HG03521 (cell line): ENCODE data around the gene BCL11A.

ENCODE experiments used
- ATAC-seq: cut with Tn5 transposase; IDR thresholded peaks from one replicate; pipeline ENCODE4 v1.9.1; 2021; ENCODE audit warnings: mild to moderate bottlenecking, moderate library complexity; ENCODE audit not compliant: unreplicated experiment

The BCL11A gene

DNA sequence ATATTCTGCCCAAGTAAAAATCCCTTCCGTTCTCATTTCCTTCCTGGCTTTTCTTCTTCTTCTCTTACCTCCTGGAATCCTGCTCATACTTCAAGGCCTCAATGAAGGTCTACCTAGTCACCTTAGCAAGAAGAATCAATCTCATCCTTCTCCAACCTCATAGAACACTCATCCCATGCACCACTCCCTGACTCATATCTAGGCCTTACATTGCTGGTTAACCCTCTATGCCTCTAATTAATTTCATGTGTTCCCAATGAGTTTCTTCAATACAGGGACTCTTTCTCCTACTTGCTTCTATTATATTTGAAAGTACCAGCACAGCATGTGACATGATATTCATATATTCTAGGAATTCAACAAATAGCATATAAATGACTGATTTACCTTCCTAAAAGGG lies 63.0 kb downstream of the BCL11A start:
- ATAC-seq: no peak

DNA sequence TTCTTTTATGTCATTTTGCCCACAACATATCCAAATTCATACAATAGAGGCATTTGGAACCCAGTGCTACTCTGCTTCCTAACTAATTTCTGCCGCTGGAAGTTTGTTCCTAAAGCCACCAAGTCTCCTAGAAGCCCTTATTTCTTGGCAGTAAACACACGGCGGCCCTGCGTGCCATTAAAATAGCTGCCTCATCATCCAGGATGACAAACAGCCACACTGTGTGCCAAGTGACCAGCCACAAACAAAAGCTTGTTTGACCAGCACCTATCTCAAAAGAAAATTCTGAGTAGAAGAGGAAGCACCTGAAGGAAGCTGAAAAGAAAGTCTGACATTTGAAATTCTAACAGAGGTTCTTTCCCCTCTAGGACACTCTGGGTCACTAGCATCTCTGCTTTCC lies 64.2 kb downstream of the BCL11A start:
- ATAC-seq: no peak

DNA sequence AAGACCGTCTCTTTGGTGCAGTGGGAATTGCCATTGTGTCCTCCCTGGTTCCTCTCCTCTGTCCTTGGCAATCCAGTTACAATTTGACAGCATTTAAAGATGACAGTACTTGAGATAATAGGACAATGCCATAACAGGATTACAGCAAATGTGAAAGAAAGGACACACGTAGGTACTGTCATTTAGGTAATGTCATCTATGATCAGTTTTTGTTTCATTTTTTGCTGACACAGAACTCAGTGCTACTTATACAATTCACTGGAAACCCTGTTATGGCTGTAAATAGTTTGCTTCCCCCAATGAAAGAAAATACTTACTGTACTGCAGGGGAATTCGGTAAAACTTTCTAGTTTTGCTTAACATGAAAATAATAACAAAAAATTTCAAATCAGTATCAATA lies 65.2 kb downstream of the BCL11A start:
- no peak for ATAC-seq

DNA sequence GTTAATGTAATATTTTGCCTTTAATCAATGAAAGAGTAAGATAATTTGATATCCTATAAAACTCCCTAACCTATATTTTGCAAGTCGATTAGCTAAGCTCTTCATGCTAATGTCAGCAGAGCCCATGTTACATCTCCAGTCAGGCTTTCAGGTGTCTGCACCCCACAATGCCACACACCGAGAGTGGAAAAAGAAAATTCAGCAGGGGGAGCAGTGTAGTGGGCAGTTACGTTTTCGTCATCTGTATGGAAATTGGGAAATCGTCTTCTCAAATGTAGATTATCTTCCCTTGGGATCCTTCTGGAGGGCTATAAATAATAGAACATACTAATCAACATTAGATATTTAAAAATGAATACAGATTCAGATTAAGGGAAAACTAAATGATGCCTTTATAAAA lies 66.3 kb downstream of the BCL11A start:
- ATAC-seq: no peak

DNA sequence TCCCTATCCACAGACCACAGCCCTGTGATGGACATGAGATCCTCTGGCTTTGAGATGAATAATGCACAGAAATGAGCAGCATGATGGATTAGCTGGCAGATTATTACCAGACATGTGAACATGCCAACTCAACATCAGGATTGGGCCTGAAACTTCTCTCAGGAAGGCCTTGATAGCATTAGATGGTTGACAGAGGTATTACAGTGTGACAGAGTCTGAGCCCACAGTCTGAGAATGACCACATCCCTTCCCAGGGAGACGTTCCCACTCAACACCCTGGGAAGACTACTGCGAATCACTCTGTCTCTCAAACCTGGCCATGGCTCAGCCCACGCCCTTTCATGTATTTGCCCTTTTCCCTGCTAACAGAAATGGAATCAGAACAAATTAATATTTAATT lies 66.9 kb downstream of the BCL11A start:
- ATAC-seq: no peak

DNA sequence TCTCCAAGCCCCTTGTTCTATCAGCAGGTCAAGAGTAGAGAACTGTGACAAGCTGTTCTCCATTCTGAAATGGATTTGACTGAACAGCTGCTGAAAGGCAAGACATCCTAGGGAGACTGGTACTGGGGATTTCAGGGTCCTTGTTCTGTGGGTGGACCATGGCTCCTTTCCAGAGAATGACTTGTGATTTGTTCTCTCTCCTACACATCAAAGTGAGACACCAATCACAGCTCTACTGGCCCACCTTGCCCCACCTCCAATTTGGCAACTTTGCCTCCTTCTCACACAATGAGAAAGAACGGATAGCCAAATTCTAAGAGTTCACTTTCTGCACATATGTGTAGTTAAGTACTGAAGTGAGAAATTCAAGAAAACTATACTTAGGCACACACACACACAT lies 67.4 kb downstream of the BCL11A start:
- no peak for ATAC-seq

DNA sequence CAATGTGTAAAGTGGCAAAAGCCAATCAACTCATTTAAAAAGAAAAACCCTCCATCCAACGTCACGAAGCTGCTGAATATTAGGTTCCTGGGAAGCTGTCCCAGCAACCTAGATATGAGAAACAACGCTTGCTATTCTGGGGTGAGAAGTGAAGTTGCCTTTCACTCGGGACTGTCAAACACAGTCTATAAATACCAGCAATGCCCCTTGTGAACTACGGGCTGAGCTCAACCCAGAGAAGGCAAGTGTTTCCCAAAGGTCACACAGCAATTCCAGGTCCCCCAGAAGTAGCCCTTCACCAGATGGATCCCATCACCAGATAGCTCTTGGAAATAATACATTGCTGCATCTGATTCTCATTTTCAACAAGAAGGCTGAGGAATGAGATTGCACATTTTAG lies 67.9 kb downstream of the BCL11A start:
- ATAC-seq: no peak

DNA sequence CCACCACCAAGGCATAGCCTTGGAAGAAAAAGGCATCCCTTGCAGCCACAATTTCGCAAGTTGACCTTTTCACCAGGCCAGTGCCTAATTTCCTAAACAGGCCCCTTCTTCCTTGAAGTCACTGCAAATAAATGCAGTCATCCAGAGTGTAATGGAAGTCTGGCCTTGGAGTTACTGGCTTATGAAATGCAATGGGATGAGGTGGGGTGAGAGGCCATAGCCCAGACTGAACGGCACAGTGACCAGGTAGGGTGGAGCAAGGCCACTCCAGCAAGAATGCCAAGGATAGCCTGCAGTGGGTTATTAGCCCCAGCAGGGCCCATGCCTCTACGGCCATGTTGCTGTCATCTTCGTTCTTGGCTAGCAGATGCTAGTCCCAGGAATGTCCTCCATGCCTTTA lies 68.4 kb downstream of the BCL11A start:
- no peak for ATAC-seq

DNA sequence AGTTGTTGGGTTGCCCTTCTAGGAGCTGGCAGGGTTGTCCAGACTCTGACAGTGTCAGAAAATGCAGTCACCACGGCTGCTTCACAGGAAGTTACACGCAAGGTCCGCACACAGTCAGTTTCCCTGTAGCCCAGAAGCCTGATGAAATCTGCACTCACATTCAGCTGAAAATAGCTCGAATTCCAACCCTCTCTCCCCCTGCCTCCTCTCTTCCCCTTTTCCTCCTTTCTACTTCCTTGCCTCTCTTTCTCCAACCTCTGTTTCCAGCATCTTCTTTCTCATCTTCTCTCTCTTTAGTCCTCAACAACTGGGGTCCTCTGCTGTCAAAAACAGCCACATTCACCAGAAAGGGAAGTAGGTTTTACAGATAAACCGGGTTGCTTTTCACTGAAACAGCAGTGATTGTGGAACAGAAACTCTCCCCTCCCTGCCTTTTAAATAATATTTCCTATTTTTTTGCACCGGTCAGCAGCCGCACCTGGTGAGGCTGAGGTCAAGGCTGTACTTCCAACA lies 69.3 kb downstream of the BCL11A start:
- ATAC-seq: no peak

DNA sequence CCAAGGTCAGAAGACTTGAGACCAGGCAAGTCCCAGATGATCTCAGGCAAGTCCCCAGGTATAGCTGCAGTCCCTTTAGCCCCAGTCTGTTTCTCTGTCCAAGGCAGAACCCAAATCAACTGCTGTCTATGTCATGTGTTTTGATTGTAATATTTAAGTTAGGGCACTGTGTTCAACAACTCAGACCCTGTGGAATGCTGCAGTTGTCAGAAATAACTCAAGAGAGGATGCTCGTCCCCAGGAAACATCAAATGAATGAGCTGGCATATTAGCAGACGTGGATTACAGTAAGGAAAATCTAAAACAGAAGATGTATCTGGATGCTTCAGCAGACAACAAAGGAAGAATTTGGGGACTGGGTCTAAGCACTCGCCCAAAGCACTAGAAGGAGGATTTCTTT lies 70.1 kb downstream of the BCL11A start:
- no peak for ATAC-seq

DNA sequence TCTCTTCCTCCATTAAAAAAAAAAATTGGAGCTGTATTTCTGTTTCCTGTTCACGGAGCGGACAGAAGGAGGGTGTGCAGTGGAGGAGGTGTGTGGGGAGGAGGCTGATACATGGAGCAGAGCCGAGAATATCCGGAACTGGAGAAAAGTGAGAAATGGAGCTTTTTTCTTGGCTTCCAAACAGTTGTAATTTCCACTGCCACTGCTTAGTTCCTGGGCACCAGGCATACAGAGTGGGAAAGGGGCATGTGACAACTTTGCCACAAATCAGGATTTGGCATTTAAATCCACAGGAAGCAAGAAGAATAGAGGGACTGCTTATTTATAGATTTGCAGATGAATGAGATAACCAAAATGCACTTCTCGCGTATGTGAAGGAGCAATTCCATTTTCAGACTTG lies 71.2 kb downstream of the BCL11A start:
- no peak for ATAC-seq

DNA sequence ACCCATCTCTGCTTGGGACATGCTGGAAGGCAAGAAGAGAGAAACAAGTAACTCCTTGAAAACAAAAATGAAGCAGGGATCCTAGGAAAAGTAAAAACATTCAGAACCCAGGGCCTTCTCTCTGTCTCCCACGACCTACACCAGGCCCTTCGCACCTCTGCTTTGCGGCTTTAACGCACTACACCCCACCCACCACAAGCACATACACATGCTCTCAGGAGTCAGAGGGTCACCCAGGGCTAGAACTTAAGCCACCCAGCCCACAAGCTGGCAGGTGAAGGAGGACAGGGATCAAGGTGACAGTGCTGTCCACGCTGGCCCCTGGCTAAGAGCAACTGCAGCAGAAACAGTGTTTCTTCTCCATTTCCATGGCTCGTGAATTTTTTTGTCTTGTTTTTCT lies 72.2 kb downstream of the BCL11A start:
- no peak for ATAC-seq

DNA sequence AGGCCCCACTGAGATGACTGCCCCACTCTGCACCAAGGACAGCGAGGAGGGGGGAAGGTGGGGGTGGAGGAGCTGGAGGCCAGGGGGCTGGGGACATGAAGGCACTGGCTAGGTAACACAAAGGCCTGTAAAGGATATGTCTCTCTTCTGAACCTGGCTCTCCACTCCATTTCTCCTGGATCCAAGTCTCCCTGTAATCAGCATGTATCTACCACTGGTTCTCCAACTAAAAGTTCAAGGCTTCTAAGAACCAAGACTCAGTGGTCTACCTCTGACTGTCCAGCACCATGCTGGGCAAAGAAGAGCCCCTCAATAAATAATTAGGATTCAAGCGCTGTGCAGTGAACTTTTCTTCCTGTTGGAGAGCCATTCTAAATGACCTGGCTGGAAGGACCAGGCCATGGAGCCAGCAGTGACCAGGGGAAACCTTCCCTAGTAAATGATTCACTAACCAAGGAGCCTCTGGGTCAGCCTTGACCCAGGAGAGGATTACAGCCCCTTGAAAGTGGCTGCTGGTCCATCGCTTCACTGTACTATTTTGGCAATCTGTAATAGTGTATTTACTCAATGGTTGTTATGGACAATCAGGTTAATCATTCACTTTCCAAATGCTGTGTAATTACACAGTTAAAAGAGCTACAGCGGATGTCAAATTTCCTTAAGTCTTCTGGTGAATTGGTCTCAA lies 73.2 kb downstream of the BCL11A start:
- no peak for ATAC-seq

DNA sequence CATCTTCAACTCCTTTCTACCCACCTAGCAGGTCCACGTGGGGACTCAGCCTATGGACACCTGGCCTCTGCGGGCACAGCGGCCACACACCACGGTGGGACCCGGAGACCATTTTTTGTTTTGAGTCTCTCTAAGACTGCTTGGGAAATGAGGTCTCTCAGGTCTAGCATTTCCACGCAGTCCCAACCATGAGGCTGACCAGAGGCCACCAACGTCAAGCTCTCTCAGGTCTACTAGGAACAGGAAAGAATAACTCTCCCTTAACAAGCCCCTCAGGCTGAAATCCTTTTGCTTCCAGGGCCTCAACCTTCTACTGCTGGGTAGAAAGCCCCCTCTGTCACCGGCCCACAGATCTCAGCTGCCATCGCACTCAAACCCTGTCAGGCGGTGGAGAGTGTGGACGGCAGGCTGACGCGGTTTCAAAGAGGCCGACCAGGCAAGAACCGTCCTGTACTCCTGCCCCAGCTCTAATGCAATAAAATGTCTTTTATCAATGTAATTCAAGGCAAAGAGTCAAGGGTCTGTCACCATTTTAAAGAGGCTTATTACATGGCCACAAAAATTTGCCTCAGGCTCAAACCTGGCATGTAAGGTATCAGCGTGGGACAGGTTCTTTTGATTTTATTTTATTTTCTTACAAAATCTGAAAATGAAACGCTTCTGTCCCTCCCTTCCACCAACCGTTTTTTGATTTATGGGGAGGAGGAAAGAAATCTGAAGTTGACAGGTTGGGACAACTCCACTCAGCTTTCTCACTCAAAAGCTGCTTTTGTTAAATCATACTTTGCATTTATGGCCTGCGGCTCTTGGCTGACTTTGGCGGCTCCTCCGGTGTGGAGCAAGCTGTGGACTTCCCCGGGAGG lies 74.0 kb downstream of the BCL11A start:
- ATAC-seq: no peak

DNA sequence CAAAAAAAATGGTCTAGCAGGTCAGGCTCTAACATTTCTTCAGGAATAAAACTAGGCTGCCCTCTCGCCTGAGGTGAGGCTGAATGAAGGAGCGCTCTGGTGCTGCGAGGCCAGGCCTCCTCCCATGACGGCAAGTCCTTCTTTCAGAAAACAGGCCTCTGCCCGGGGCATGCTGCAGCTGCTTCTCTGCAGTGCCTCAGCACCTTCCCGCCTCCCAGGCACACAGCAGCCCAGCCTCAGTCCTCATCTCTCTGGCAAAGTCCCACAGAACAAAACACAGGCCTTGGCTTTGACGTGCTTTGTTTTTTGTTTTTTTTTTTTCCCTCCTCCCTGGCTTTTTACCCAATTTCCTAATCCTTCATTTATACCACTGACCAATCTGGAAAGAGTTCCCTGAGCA lies 74.8 kb downstream of the BCL11A start:
- ATAC-seq: no peak

DNA sequence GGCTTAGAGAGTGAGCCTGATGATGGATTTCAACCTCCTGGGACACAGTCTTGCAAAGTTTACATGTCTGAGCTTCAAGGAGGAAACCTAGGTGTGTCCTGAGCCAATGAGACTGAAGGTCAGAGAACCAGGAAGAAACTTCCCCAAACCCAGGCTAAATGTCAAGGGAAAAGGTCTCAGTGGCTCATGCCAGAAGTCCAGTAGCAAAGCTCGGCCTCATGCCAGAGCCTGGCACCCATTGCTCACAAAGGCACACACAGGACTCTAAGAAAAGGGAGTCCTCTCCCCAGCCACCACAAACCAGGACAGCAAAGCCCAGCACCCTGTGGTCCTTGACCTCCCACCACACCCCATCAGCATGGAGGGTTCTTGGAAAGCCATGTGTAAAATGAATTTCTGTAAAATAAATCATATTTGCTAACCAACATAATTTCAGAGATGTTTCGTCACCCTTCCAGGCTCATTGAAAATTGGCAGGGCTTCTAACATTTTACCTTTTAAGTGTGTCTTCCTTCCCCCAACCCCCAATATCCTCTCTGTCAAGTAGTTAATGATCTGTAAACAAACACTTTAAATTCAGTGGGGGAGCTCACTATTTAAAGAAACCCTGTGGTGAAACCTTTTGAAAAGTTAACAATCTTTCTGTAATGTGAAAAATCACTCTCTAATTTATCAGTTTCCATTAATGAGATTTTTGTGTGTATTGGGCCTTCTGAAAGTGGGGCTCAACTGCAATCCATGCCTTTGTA lies 77.1 kb downstream of the BCL11A start:
- no peak for ATAC-seq

DNA sequence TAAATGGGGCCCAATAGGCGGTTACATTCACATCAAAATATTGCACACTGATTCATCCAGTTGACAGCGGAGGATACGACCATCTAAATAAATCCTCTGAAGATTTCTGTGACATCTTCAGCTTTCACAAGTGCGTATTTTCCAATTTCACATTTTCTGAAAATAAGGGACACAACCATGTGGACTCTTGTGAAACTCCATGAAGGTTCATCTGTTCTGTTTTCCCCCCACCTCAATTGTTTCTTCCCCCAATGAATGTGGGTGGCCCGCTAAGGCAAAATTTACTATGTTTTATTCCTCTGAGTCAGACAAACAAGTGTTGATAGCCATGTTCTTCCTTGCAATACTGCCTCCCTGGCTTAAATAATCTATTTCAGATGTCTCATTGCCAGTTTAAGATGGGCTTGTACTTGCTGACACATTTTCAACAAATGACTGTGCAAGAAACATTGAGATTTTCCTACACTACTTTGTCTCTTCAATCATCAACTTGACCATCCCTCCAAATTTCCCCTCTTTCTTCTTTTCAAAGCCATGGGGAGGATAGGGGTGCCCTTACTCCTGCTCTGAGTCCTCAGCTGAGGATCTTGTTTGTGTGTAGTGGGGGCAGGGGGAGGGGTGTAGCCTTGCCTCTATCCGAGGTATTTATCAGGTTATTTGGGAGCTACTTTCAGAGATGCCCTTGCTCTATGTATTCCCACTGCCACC lies 78.2 kb downstream of the BCL11A start:
- no peak for ATAC-seq

DNA sequence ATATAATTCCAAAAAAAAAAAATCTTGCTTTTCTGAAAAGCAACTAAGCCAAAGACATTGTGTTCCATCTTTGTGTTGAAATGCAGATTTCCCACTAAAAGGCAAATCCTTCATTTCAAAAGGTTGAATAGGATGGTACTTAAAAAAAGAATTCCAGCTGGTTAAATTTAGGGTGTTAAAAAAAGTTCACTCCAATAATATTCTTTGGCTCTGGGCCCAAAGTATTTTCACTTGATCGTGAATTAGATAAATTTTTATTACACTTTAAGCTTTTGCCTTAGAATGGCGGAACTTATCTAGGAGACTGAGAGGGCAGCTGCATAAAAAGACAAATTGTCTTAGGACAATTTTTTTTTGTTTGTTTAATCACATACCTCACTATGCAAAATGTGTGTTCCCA lies 79.2 kb downstream of the BCL11A start:
- no peak for ATAC-seq

DNA sequence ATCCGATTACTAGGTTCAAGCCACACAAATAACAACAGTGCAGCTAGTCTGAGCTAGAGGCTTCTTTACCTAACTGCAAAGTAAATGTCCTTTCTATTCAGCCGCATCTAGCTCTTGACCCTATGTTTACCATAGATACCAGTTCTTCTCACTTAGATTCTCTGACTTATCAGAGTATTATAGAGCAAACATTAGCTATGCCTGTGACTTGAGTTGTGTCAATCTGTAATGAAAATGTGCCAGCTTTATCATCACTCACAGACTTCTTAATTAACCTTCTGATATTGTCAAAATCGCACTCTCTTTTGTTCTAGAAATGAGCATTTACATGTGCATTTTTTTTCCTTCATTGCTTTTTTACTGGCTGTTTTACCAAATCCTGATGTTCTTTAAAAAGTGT lies 79.9 kb downstream of the BCL11A start:
- ATAC-seq: no peak

DNA sequence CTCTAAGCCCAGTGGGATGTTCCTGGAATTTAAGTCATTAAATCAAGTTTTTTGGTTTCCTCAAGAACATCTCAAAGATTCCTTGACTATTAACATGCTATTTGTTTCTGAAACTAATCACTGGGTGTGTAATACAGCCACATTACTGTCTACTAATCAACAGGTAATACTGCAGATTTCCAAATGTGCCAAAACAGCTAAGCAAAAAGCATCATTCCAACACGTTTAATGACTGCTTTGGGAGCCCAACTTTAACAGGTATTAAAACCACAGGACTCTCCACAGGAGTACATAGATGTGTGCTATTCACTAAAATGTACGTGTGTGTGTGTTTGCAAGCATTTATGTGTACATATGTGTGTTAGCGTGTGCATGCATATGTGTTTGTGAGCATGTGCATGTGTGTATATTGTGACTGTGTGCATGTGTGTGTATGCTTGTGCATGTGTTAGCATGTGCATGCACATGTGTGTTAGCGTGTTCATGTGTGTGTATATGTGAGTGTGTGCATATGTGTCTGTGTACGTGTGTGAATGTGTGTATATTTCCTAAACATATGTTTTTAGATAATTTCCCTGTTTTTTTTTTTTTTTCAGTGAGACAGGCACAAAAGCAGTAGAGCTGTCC lies 80.7 kb downstream of the BCL11A start:
- ATAC-seq: no peak

DNA sequence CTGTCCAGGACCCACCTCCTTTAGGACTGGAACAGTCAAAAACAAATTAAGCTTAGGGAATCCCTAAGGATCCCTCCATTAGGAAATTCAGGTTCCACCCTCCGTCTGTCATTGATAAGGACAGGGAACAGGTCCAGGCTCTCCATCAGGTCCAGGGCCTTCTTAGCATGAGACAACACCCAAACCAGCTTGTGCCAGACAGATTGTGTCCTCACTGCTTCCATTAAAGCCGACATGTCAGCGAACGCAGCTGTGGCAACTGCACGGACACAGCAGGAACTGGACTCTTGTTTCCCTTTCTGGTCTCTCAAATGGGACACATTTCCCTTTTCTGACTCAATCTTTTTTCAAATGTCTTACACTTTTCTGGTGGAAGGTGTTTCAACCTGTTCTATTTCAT lies 81.4 kb downstream of the BCL11A start:
- no peak for ATAC-seq
